SKM-1 (cell line): ENCODE measurements around the gene TMEM30B.
"Not testable (repeated sequence)": the region's sequence is repeated elsewhere in the genome, so short reads cannot be mapped to it uniquely, and the experiment has no call there.

ENCODE experiments used
- DNase-seq: peaks from one replicate; lab custom pipeline; 2025; ENCODE audit not compliant: unreplicated experiment; lab: John Stamatoyannopoulos, UW

The TMEM30B gene, protein sequence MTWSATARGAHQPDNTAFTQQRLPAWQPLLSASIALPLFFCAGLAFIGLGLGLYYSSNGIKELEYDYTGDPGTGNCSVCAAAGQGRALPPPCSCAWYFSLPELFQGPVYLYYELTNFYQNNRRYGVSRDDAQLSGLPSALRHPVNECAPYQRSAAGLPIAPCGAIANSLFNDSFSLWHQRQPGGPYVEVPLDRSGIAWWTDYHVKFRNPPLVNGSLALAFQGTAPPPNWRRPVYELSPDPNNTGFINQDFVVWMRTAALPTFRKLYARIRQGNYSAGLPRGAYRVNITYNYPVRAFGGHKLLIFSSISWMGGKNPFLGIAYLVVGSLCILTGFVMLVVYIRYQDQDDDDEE

DNA sequence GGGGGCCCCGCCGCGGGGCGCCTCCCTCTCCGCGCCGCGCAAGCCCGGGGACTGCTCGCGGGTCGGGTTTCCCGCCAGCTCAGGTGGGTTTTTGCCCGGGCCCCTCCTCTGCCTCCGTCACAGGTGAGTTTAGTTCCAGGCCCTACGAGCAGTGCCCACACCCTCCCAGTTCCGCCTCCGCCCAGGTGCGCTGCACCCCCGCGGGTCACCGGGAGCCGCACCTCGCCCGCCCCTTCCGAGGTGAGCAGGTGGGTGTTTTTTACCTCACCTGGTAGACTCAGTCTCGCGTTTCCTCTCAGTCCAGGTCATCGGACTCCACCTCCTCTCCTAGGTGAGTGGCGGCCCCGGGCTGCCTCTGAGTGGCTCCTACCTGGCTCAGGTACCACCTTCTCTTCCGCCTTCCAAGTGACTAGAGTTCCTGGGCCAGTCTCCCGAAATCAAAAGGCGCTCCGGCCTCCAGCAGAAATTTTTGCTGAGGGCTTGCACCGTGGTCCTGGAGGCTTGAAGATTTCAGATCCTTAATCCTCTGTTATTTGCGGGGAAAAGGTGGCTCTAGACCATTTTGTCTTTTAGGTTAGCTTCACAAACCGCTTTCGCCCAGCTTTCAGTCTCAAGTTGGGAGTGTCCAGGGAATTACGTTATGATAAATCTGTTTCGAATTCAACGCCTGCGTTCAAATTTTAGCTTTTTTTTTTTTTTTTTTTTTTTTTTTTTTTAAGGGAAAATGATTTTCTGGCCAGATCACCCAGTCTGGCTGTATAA lies at the start of gene TMEM30B:
Gene TMEM30B, minus strand, starts transcription at position 153 of the 762 bp plus-strand sequence. CDS start 191 bp downstream, outside the sequence.
- no peak for DNase-seq

DNA sequence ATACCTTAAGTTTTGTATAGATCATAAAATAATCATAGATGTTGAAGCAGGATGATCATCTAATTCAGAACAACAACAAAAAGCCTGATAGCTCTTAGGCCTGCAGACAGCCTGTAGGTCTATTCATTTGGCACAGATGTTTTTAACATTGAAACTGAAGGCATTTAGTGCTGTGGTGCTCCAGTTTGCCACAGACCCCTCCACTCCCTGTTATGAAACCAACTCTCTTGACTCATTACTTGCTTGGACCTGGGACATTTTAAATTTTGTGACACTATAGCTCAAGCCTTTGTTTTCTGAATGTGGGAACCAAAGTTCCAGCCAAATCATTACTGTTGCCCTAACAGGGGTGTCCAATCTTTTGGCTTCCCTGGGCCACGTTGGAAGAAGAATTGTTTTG lies 49.4 kb upstream of the TMEM30B start:
- no peak for DNase-seq

DNA sequence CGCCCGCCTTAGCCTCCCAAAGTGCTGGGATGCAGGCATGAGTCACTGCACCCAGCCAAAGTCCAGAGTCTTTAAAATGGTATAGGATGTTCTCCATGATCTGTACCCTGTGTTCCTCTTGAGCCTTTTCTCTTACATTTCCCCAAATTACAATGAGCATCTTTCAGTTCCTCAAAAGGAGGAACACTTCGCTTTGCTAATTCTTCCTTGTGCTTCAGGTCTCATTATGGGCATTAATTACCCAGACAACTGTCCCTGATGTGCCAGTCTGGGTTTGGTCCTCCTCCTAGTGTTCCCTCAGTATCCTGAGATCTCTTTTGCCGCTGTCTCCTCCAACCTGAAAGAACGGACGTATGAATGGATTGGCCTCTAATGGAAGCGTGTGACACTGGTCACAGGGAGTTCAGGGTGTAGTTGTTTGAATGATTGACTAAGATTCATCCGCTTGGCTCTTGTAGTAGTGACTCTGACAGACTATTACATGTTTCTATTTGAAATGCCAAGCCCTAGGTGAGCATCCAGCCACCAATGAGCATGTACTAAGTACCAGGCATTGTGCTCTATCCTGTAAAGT lies 48.4 kb upstream of the TMEM30B start:
- no peak for DNase-seq

DNA sequence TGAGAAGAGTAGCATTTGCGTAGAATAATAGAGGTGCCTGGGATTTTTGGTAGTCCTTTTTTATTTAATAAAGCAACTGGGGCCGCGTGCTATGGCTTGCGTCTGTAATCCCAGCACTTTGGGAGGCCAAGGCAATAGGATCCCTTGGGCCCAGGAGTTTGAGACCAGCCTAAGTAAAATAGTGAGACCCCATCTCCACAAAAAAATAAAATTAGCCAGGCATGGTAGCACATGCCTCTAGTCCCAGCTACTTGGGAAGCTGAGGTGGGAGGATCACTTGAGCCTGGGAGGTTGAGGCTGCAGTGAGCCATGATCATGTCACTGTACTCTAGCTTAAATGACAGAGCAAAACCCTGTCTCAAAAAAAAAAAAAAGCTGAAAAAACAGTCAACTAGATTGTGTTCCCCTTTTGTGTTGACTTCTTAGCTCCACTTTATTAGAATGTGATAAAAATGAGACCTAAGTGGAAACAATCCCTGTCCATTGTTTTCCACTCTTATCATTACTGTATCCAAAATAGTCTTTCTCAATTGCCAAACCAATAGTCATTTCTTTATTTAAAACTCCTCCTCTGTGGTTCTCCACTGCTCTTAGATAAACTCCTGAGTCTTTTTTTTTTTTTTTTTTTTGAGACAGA lies 47.6 kb upstream of the TMEM30B start:
- no peak for DNase-seq

DNA sequence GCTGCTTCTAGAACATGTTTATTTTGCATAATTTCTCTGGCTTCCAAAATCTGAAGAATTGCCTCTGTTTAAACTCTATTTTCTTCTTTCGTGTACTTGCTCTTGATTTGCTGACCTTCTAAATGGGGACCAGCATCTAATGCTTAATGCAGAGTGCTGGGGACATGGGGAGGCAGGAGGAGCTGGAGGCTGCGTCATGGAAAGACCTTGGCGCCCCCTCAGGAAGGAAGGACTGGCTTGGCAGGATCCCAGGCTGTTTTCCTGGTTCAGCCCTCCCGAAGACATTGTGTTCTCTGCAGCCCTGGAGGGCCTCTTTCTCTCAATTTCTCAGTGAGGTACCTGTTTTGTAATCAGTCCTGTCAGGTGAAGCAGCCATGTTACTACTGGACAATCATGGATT lies 45.7 kb upstream of the TMEM30B start:
- no peak for DNase-seq

DNA sequence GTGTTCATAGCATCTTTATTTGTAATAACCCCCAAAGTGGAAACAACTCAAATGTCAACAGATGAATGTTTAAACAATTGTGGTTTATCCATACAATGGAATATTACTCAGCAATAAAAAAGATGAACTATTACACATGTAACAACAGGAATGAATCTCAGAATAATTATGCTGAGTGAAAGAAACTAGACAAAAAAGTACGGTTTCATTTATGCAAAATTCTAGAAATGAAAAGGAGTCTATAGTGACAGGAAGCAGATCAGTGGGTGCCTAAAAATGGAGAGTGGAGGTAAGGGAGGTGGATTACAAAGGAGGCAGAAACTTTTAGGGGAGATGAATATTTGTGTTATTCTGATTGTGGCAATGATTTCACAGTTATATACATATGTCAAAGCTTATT lies 45.0 kb upstream of the TMEM30B start:
- DNase-seq = no peak

DNA sequence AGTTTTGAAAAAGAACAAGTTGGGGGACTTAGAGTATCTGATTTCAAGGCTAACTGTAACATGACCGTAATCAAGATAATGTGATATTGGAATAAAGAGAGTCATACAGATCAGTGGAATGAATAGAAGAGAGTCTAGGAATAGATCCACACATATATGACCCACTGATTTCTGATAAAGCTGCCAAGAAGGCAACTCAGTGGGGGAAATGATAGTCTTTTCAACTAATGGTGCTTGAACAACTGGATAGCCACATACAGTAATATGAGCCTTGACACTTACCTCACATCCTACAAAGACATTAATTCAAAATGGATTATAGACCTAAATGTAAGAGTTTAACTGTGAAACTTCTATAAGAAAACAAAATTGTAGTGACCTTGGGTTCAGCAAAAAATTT lies 44.0 kb upstream of the TMEM30B start:
- no peak for DNase-seq

DNA sequence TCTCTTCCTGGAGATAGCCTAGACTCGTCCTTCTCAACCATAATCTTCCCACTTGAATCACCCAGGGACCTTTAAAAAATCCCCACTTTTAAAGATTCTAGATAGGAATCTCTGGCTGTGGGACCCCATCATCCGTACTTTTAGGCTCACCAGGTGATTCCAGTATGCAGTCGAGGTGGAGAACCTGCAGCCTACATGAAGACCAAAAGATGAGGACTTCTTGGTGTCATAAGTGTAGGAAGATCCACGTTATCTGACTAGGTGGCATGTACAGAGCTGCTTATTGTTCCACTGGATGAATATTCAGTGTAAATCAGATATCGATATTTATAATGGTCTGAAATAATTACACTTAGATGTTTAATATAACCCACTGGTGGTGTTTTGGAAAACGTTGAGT lies 42.8 kb upstream of the TMEM30B start:
- DNase-seq = no peak

DNA sequence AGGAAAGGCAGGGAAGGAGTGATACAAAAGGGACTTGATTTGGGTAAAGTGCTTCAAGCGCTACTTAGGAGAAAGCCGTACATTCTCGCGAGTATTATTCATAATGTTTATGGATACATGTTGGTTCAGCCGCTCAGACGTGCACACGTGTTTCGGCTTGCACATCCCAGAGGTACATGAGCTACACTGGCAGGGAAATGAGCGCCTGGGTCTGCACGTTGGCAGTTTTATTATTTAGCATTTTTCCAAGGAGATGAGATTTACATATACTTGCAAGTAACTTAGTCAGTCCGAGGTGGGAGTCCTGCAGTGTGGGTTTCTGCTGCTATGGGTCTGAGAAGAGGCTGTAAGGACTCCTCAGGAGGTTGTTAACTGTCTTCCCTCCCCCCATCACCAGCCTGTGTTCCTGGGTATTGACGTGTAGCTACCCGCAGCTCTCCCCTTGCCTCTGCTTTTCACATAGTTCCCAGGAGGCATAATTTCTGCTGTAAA lies 41.7 kb upstream of the TMEM30B start:
- no peak for DNase-seq

DNA sequence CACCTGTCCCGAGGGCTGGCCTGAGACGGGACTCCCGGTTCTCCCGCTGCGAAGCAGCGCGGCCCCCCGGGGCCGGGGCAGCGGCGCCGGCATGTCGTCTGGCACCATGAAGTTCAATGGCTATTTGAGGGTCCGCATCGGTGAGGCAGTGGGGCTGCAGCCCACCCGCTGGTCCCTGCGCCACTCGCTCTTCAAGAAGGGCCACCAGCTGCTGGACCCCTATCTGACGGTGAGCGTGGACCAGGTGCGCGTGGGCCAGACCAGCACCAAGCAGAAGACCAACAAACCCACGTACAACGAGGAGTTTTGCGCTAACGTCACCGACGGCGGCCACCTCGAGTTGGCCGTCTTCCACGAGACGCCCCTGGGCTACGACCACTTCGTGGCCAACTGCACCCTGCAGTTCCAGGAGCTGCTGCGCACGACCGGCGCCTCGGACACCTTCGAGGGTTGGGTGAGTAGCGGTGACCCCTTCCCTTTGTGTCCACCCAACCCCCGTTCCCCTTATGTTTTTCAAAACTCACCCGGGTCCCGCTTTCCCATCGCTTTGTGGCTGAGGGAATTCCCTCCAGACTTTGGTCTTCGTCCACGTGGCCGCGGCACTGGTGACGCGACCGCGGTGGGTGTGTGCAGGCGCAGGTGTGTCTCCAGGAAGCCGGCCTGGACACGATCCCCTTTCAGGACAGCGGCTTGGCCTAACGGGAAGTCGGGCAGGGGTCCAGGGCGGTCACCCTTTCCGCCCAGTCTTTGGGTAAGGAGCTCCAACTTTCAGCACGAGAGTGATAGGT lies 41.1 kb upstream of the TMEM30B start:
- no peak for DNase-seq

DNA sequence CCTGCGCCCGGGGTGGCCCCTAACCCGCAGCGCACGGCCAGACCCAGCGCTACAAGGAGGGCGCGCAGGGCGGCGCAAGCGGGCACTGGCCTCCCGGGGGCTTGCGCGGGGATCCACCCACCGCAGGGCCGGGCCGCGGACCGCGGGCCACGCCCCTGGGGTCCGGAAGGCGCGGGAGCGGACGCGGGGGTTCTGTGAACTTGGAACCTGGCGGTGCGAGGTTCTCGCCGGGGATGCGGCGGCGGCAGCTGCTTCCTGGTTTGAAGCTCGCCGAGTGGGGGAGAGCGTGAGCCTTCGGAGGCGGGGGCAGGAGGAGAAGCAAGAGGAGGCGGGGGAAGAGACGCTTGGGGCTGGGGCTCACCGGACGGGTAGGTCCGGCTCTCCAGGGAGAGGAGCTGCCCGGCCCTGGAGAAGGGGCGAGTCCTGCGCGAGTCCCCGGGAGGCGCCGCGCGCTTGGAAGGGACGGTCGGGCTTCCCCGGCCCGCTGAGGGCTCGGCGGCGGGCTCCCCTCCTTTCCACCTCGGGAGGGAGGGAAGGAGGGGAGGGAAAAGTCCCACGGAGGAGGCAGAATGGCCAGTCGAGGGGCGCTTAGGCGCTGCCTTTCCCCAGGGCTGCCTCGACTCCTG lies 40.4 kb upstream of the TMEM30B start, which contains the start of gene PRKCH:
Gene PRKCH, plus strand, starts transcription at position 195 of the 626 bp plus-strand sequence. CDS start 523 bp downstream, outside the sequence.
- DNase-seq = peak; percentile 29

DNA sequence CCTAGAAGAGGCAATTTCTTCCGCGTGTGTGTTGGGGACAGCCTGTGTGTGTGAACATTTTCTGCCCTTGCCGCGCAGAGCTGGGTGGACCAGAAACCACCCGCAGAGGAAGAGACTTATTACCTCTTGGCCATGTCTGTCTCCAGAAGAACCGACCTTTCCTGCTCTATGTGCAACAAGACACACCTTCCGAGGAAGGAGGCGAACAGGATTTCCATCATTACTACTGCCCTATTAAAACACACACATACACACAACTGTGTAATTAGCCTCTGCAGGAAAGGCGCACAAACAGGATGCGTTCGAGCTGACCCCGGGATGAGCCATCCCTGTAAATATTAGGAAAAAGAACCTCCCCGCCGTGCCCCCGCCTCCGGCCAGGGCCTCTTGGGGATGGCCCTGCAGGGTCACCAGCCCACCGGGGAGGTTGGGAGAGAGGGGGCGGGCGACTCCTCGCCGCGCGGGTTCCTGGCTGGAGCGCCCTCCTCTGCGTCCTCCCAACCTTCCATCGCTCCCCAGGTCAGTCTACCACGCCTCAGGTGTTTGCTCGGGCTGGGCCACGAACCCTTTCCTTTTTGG lies 39.8 kb upstream of the TMEM30B start:
- DNase-seq = no peak

DNA sequence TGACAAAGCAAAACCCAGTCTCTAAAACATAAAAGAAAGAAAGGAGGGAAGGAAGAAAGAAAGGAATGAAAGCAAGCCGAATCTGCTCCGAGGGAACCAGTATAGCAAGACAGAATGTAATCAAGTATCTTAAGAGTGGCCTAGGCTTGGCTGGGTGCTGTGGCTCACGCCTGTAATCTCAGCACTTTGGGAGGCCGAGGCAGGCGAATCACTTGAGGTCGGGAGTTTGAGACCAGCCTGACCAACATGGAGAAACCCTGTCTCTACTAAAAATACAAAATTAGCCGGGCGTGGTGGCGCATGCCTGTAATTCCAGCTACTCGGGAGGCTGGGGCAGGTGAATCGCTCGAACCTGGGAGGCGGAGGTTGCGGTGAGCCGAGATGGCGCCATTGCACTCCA lies 39.0 kb upstream of the TMEM30B start:
- DNase-seq = not testable (repeated sequence)

DNA sequence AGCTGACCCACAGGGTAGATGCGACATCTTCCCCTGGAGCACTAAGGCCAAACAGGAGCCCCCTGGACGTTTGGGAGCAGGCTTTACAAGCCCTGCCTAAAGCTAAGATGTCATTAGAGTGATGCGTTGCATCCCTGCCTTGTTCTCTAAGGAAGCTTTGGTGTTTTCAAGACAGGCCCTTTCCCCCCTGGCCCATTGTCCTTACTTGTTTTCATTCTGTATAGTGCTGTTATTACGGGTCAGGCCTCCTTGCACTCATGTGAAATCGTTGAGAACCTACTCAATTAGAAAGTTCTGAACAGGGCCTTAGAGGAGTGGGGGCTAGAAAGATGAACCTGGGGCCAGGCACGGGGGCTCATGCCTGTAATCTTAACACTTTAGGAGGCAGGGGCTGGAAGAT lies 38.6 kb upstream of the TMEM30B start:
- no peak for DNase-seq

DNA sequence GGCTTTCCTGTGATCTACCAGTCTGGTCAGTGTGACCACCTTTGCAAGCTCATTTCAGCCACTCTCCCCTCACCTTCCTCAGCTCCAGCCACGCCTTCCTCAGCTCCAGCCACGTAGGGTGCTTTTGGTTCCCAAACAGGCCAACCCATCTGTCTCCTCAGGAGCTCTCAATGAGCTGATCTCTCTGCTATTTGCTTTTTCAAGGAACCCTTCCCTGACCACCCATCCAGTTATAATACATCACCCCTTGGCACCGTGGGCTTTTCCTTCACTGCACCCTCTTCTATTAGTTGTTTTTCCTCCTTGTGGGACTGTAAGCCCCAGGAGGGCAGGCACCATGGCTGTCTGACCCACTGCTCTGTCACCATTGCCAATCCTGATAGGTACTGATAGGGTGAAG lies 37.9 kb upstream of the TMEM30B start:
- no peak for DNase-seq

DNA sequence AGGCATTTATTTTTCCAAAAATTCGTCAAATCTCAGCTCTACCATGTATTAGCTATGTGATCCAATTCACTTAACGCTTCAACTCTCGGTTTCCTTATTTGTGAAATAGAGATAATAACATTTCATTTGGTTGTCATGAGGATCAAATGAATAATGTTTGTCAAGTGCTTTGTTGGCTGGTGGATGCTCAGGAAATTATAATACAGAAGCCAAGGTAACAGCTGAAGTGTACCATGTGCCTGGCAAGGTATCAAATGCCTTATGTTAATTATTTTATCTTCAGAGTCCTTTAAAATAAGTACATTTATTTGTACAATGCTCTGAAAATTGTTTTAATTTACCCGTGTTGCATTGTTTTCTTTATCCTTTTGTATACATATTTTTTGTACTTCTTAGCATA lies 34.2 kb upstream of the TMEM30B start:
- no peak for DNase-seq

DNA sequence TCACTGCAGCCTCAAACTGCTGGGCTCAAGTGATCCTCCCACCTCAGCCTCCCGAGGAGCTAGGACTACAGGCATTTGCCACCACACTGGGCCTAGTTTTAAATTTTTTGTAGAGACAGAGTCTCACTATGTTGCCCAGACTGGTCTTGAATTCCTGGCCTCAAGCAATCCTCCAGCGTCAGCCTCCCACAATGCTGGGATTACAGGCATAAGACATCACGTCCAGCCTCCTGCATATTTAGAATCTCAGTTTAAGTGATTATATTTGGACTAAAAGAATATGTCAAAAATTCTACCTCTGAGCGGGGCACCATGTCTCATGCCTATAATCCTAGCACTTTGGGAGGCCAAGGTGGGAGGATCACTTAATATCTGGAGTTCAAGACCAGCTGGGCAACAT lies 27.6 kb upstream of the TMEM30B start:
- DNase-seq = not testable (repeated sequence)

DNA sequence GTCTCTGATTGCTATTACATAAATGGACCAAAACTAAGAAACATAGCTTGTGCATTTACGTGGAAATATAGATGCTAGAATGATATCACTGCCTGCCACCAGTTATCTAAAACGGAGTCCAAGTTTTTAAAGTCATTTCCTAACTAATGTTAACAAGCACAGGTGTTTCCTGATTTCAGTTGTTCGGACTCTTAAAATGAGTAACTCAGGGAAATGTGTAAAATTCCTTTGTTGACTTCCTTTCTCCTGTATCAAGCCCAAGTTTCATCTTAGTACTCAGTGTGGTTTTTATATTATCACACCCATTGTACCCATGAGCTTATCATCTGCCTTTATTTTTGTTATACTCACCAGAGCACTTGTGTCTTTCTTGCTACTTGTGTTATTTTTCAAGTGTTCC lies 27.1 kb upstream of the TMEM30B start:
- DNase-seq = no peak

DNA sequence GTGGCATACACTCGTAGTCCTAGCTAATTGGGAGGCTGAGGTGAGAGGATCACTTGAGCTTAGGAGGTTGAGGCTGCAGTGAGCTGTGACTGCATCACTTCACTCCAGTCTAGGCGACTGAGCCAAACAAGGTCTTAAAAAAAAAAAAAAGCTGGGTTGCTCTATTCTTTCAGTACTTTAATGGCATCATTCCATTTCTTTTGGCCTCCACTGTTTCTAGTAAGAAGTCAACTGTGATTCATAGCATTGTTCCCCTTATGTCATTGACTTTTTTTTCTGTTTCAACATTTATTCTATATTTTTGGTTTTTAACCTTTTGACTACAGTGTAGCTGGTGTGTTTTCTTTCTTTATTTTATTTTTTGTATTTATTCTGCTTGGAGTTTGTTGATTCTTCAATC lies 23.6 kb upstream of the TMEM30B start:
- DNase-seq = no peak

DNA sequence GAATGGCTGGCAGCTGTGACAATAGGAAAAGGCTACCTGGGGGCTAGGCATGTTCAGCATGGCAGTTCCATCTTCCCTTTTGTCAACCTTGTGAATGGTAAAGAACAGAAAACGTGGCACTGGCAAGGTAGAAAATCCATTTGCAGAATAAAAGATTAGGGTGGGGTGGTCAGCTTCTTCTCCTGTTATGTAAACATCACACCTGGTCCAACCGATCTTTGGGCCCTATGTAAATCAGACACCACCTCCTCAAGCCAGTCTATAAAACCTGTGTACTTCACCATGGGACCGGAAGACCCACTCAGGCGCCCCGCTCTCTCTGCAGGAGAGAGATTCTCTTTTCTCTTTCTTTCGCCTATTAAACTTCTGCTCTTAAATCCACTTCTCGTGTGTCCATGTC lies 19.6 kb upstream of the TMEM30B start:
- DNase-seq = no peak
